Progenitor cell of endocrine pancreas (in vitro differentiated cells): ENCODE data around the gene KCNIP1. TPM values are rescaled to one million over a fixed set of nuclear protein-coding genes. Genes with fewer than 3 reads are reported as not detected.

ENCODE experiments used
- DNase-seq: peaks from one replicate; pipeline ENCODE4 v3.0.0; 2021; ENCODE audit warnings: low spot score; ENCODE audit not compliant: unreplicated experiment
- H3K27ac Mint-ChIP-seq: 2 replicates; pipeline ENCODE4 v1.8.0; 2021; ENCODE audit warnings: mild to moderate bottlenecking, moderate library complexity, mixed read lengths
- H3K27me3 Mint-ChIP-seq: 2 replicates; pipeline ENCODE4 v1.8.0; 2021; ENCODE audit warnings: mixed read lengths
- H3K36me3 Mint-ChIP-seq: 2 replicates; pipeline ENCODE4 v1.8.0; 2022; ENCODE audit warnings: mixed read lengths; ENCODE audit not compliant: insufficient read depth
- H3K4me1 Mint-ChIP-seq: 2 replicates; pipeline ENCODE4 v1.8.0; 2021; ENCODE audit warnings: low read depth, mixed read lengths
- H3K4me3 Mint-ChIP-seq: 2 replicates; pipeline ENCODE4 v1.8.0; 2021; ENCODE audit warnings: low read depth, mild to moderate bottlenecking, moderate library complexity, mixed read lengths
- H3K9me3 Mint-ChIP-seq: 2 replicates; pipeline ENCODE4 v1.8.0; 2021; ENCODE audit warnings: low read depth, mixed read lengths
- CTCF ChIP-seq: fragments of 200-600 bp; sonication (generic); IDR thresholded peaks from one replicate; pipeline ENCODE4 v1.5.0; 2021; ENCODE audit warnings: antibody characterized with exemption, mild to moderate bottlenecking; ENCODE audit not compliant: unreplicated experiment
- total RNA-seq: library from RNA; stranded (reverse); gene quantifications from 2 replicates; pipeline ENCODE4 v1.2.1, GENCODE V29; 2021

The KCNIP1 gene
- total RNA-seq, 1 donor from 2014 or later = 18.2 TPM

GRCh38 chr5:170655920-170656319 lies 152.1 kb downstream of the KCNIP1 start:
- Mint-ChIP-seq H3K9me3 (no peaks in the 10 kb centered on the region), H3K4me3 (no peak overlapping the region), H3K27ac (no peak overlapping the region), H3K36me3 (no peaks in the 10 kb centered on the region), H3K4me1 (no peaks in the 10 kb centered on the region), H3K27me3 (peaks cover 8% of the 10 kb centered on the region)
- no peak for TF ChIP-seq CTCF
- no peak for DNase-seq

GRCh38 chr5:170656346-170656745 lies 152.5 kb downstream of the KCNIP1 start:
- Mint-ChIP-seq H3K4me3 (no peak overlapping the region), H3K4me1 (no peaks in the 10 kb centered on the region), H3K27me3 (peaks cover 8% of the 10 kb centered on the region), H3K27ac (no peak overlapping the region), H3K9me3 (no peaks in the 10 kb centered on the region), H3K36me3 (no peaks in the 10 kb centered on the region)
- TF ChIP-seq CTCF = no peak
- no peak for DNase-seq

GRCh38 chr5:170660531-170660930 lies 156.7 kb downstream of the KCNIP1 start:
- H3K4me3 Mint-ChIP-seq = no peak overlapping the region
- no peak for TF ChIP-seq CTCF
- DNase-seq = no peak
- no peak overlapping the region for H3K27ac Mint-ChIP-seq
- no peaks in the 10 kb centered on the region for H3K9me3 Mint-ChIP-seq
- H3K36me3 Mint-ChIP-seq = no peaks in the 10 kb centered on the region
- peaks cover 25% of the 10 kb centered on the region for H3K27me3 Mint-ChIP-seq
- peaks cover 3% of the 10 kb centered on the region for H3K4me1 Mint-ChIP-seq

DNA sequence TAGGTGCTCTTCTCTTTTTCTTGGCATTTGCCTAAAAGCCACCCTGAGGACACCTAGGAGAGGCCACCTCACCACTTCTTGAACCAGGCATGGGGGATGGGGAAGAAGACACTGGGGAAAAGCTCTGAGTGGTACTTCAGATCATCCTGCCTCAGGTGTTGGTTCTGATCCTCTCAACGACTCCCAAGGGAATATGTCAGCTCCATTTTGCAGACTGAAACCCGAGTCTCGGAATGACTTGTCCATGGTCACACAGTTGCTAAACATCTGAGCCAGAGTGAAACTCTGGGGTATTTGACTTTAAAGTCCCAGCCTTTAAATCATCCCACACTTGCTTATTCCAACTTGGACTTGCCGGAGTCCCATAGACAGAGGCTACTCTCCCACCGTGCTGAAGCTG lies 159.1 kb downstream of the KCNIP1 start:
- Mint-ChIP-seq H3K4me1 (peaks cover 6% of the 10 kb centered on the region), H3K27me3 (peaks cover 25% of the 10 kb centered on the region), H3K9me3 (no peaks in the 10 kb centered on the region), H3K27ac (no peak overlapping the region), H3K36me3 (no peaks in the 10 kb centered on the region), H3K4me3 (no peak overlapping the region)
- no peak for DNase-seq
- TF ChIP-seq CTCF = no peak

DNA sequence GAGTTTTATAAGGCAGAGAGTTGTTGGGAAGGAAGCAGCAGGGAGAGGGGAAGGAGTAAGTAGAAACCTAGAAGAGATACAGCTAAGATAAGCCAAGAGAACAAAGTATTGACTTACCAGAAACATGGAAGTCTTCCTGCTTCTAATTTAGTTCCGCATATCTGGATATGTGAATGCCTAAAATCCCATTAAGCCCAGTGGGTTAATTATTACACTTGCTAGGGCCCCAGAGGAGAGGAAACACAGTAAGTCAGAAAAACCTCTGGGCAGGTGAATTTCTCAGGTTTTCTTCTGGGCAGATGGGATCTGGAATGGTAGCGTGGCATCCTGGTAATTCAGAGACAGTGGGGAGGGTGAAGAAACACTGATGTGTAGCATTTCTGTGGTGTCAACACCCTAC lies 175.0 kb downstream of the KCNIP1 start:
- H3K27me3 Mint-ChIP-seq = peaks cover 75% of the 10 kb centered on the region
- TF ChIP-seq CTCF = no peak
- H3K4me3 Mint-ChIP-seq = no peak overlapping the region
- no peak for DNase-seq
- no peaks in the 10 kb centered on the region for H3K9me3 Mint-ChIP-seq
- H3K4me1 Mint-ChIP-seq = peaks cover 9% of the 10 kb centered on the region
- no peaks in the 10 kb centered on the region for H3K36me3 Mint-ChIP-seq
- no peak overlapping the region for H3K27ac Mint-ChIP-seq
